Ascending aorta (tissue), 2 donors: ENCODE data around the gene RAD51B. TPM values are rescaled to one million over a fixed set of nuclear protein-coding genes. Genes with fewer than 3 reads are reported as not detected.

Experiments
- DNase-seq, 2 donors: peaks; one replicate each; pipeline ENCODE4 v3.0.0-alpha.2; 2019; ENCODE audit warnings: low spot score in 2 of 2
- H3K27ac ChIP-seq, 2 donors: fragments of 200-600 bp; sonication (generic); one replicate each; pipeline ENCODE4 v1.5.1; 2016 to 2017; ENCODE audit warnings: mild to moderate bottlenecking in 1 of 2
- H3K27me3 ChIP-seq: fragments of 200-600 bp; sonication (generic); one replicate; pipeline ENCODE4 v1.5.1; 2017
- H3K36me3 ChIP-seq, 2 donors: fragments of 200-600 bp; sonication (generic); one replicate each; pipeline ENCODE4 v1.5.1; 2016
- H3K4me1 ChIP-seq, 2 donors: fragments of 200-600 bp; sonication (generic); one replicate each; pipeline ENCODE4 v1.5.1; 2016 to 2017; ENCODE audit warnings: mild to moderate bottlenecking in 1 of 2
- H3K4me3 ChIP-seq, 2 donors: fragments of 200-600 bp; sonication (generic); one replicate each; pipeline ENCODE4 v1.5.1; 2016 to 2017; ENCODE audit warnings: mild to moderate bottlenecking in 1 of 2
- H3K9me3 ChIP-seq, 2 donors: fragments of 200-600 bp; sonication (generic); one replicate each; pipeline ENCODE4 v1.5.1; 2016
- intact Hi-C: fragments of 100-400 bp; cut with DNase I; formaldehyde crosslinking; loops from one replicate; pipeline ENCODE4 v1.15.1; 2023
- total RNA-seq: library from RNA; depleted of rRNA; stranded (reverse); fragments of >200 nt; gene quantifications from one replicate; pipeline ENCODE4 v1.1.0, GENCODE V29; 2016
- TF ChIP-seq, protein P1 (sequence below), 3 experiments: fragments of 200-600 bp in 2 of 3; fragments of 450-650 bp in 1 of 3; sonication (generic) in 2 of 3; IDR thresholded peaks; one replicate each; pipeline ENCODE4 v1.5.1; 2016 to 2019; ENCODE audit warnings: antibody characterized with exemption in 3 of 3, mild to moderate bottlenecking in 1 of 3, moderate library complexity in 1 of 3

The RAD51B gene
- total RNA-seq, 1 donor from 2014 or later: not detected

DNA sequence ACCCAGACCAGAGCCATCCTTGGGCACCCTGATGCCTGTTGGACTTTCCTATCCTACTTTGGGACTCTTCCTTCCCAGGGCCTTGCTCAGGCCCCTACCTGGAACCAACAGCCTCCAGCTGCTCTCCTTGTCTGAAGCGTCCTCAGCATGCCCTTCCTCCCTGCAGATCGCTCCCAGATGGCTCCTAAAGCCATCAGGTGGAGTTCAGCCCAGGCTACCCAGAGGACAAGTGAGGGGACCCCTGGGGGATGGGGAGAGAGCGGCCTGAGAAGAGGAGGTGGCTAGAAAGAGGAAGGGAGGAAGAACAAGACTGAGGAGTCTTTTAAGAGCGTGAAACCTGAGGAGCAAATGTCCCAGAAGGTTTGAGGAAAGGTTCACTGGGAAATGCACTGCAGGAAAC, 736.7 kb downstream of the RAD51B start:
- H3K36me3 ChIP-seq: no peaks in the 10 kb centered on the region
- H3K4me3 ChIP-seq: no peak overlapping the region
- H3K27ac ChIP-seq: no peak overlapping the region
- peak in 1 of 2 donors; percentile 57 for DNase-seq
- no peaks in the 10 kb centered on the region for H3K27me3 ChIP-seq
- no peaks in the 10 kb centered on the region for H3K9me3 ChIP-seq
- H3K4me1 ChIP-seq: peaks cover 6 to 22% of the 10 kb centered on the region in 2 donors
- intact Hi-C loops: no loop called here
- TF ChIP-seq, protein P1, sequence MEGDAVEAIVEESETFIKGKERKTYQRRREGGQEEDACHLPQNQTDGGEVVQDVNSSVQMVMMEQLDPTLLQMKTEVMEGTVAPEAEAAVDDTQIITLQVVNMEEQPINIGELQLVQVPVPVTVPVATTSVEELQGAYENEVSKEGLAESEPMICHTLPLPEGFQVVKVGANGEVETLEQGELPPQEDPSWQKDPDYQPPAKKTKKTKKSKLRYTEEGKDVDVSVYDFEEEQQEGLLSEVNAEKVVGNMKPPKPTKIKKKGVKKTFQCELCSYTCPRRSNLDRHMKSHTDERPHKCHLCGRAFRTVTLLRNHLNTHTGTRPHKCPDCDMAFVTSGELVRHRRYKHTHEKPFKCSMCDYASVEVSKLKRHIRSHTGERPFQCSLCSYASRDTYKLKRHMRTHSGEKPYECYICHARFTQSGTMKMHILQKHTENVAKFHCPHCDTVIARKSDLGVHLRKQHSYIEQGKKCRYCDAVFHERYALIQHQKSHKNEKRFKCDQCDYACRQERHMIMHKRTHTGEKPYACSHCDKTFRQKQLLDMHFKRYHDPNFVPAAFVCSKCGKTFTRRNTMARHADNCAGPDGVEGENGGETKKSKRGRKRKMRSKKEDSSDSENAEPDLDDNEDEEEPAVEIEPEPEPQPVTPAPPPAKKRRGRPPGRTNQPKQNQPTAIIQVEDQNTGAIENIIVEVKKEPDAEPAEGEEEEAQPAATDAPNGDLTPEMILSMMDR (IDR thresholded peaks at IDR 0.05): no peak

DNA sequence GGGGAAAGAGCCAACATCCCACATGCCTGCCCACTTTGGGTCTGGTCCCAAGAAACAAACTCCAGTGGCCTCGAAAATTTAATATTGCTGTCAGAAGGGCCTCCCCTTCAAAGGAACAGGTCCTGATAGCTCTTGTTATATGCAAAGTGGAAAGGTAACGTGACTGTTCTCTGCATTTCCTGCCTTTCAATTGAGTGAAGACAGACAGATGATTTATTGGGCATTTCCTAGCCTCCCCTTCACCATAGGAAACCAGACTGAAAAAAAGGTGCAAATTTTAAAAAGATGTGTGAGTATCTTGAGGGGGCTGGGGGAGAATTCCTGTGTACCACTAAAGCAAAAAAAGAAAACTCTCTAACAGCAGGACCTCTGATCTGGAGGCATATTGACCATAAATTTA, 738.1 kb downstream of the RAD51B start:
- no peaks in the 10 kb centered on the region for H3K27me3 ChIP-seq
- H3K27ac ChIP-seq: no peak overlapping the region
- peaks cover 13 to 29% of the 10 kb centered on the region in 2 donors for H3K4me1 ChIP-seq
- no peak overlapping the region for H3K4me3 ChIP-seq
- peak in 1 of 2 donors; percentile 16 for DNase-seq
- H3K9me3 ChIP-seq: no peaks in the 10 kb centered on the region
- intact Hi-C loops: no loop called here
- TF ChIP-seq, protein P1 (IDR thresholded peaks at IDR 0.05): no peak
- no peaks in the 10 kb centered on the region for H3K36me3 ChIP-seq

DNA sequence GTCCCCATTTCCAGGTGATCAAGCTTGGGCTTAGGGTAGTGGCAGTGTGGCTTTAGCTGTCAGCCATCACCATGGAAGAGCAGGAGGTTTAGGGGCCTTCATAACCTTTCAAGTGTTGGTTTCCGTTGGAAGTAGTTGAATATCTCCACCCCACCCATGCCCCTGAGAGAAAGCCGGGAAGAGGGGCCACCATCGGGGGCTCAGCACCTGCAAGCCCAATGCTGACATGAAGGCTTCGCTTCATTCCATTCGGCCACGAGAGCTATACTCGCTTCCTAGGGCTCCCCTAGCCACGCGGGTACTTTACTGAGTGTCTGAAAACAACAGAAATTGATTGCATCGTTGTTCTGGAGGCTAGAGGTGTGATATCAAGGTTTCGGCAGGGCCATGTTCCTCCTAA, 738.5 kb downstream of the RAD51B start:
- no peaks in the 10 kb centered on the region for H3K27me3 ChIP-seq
- no peaks in the 10 kb centered on the region for H3K9me3 ChIP-seq
- H3K36me3 ChIP-seq: no peaks in the 10 kb centered on the region
- no peak overlapping the region for H3K4me3 ChIP-seq
- no peak for DNase-seq
- no peak overlapping the region for H3K27ac ChIP-seq
- peaks cover 15 to 30% of the 10 kb centered on the region in 2 donors for H3K4me1 ChIP-seq
- intact Hi-C loops: no loop called here
- TF ChIP-seq, protein P1 (IDR thresholded peaks at IDR 0.05): no peak

DNA sequence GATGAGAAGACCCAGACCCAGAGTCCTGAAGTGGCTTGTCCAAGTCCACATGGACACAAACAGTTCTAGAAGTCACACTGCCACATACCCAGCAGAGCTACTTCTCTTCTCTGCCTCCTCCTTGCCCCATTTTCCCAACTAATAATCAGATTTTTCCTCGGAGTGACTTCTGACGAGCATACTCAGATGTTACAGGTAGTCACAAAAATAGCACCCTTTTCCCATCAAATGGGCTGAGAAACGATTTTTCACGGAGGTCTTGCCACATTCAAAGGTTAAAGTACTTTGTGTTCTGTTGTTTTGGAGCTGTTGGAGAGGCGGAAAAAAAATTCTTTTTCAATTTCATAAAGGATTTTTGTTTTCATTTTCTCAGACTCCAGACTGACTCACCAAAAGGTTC, 740.4 kb downstream of the RAD51B start:
- Histone ChIP-seq H3K4me3 (no peak overlapping the region), H3K27ac (no peak overlapping the region), H3K27me3 (no peaks in the 10 kb centered on the region), H3K9me3 (no peaks in the 10 kb centered on the region), H3K4me1 (peaks cover 18 to 32% of the 10 kb centered on the region in 2 donors), H3K36me3 (no peaks in the 10 kb centered on the region)
- intact Hi-C loops: no loop called here
- TF ChIP-seq, protein P1 (IDR thresholded peaks at IDR 0.05): no peak
- no peak for DNase-seq

DNA sequence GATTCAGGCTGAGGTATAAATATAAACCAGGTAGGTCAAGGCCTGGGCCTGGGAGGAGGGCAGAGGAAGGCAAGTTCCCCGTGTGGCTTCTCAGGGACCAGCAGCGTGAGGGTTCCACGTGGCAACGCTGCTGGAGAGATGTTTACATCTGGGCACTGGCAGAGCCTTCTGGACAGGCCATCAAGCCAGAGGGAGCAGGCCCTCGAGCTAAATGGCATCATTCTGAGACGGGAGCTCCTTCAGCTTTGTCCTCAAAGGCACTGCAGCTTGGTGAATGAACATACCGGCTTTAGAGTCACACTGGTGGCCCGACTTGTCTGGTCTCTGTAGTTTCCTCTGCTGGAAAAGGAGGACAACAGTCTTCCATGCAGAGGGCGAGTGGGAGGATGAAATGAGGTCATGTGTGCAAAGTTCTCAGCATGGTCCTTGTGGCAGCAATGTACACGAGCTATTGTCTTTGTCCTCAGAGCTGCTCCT, 742.0 kb downstream of the RAD51B start:
- Histone ChIP-seq H3K9me3 (no peaks in the 10 kb centered on the region), H3K27ac (peak overlapping the region; percentile 88 to 93), H3K4me1 (peaks cover 15 to 27% of the 10 kb centered on the region in 2 donors), H3K36me3 (no peaks in the 10 kb centered on the region), H3K4me3 (no peak overlapping the region), H3K27me3 (no peaks in the 10 kb centered on the region)
- TF ChIP-seq, protein P1 (IDR thresholded peaks at IDR 0.05): no peak
- DNase-seq: no peak
- intact Hi-C loops: no loop called here

DNA sequence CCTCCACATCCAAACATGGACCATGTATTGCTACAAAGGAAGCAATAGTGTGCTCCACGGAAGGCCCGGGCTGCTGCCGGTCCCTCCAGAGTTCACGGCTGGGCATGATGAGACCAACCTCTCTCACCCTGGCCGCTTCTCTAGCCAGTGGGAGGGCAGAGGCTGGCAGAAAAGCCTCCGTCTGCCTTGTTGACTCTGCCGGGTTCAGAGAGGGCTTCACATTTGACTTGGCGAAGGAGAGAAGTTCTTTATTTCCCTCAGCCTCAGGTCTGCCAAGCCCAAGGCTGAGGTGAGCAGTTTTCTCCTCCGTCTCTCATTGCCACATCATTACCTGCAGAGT, 743.3 kb downstream of the RAD51B start:
- Histone ChIP-seq H3K27ac (peak overlapping the region; percentile 88 to 93), H3K9me3 (no peaks in the 10 kb centered on the region), H3K4me1 (peaks cover 15 to 27% of the 10 kb centered on the region in 2 donors), H3K36me3 (no peaks in the 10 kb centered on the region), H3K27me3 (no peaks in the 10 kb centered on the region), H3K4me3 (no peak overlapping the region)
- intact Hi-C loops: no loop called here
- no peak for DNase-seq
- TF ChIP-seq, protein P1 (IDR thresholded peaks at IDR 0.05): no peak
